Body of pancreas (tissue), 4 donors: Measurements from ENCODE around the gene MYO5C. TPM values are rescaled to one million over a fixed set of nuclear protein-coding genes. Genes with fewer than 3 reads are reported as not detected.

Experiments used
- ATAC-seq: fragments of 150-250 bp; one replicate; pipeline ENCODE4 v1.9.1; 2016
- DNase-seq, 4 donors: peaks; one replicate each; pipeline ENCODE4 v3.0.0-alpha.2; 2019
- H3K27ac ChIP-seq, 4 donors: fragments of 200-600 bp; sonication (generic); 1 replicate in 3 of 4; 2 replicates in 1 of 4; pipeline versions ENCODE4 v1.5.1 to v1.6.1; 2016 to 2019; ENCODE audit warnings: mild to moderate bottlenecking in 1 of 4, mixed read lengths in 1 of 4, moderate library complexity in 1 of 4
- H3K27me3 ChIP-seq, 2 donors: fragments of 200-600 bp; sonication (generic); one replicate each; pipeline ENCODE4 v1.6.0; 2016; ENCODE audit warnings: mild to moderate bottlenecking in 1 of 2
- H3K36me3 ChIP-seq, 2 donors: fragments of 200-600 bp; sonication (generic); replicated peaks in 1 of 2; 2 replicates each; pipeline ENCODE4 v1.5.1; 2016; ENCODE audit warnings: low read depth in 2 of 2; ENCODE audit not compliant: insufficient read depth in 1 of 2
- H3K4me1 ChIP-seq: fragments of 200-600 bp; sonication (generic); one replicate; pipeline ENCODE4 v1.6.0; 2016
- H3K4me3 ChIP-seq, 2 donors: fragments of 200-600 bp; sonication (generic); 1 replicate in 1 of 2; 2 replicates in 1 of 2; pipeline ENCODE4 v1.5.1; 2016 to 2019
- H3K9me3 ChIP-seq, 3 donors: fragments of 200-600 bp; sonication (generic); 1 replicate in 2 of 3; 2 replicates in 1 of 3; pipeline ENCODE4 v1.5.1; 2016
- CTCF ChIP-seq, 7 experiments: fragments of 450-650 bp in 4 of 7; fragments of 200-600 bp in 3 of 7; sonication (generic) in 3 of 7; IDR thresholded peaks; one replicate each; pipeline ENCODE4 v1.5.1; 2016 to 2019; ENCODE audit warnings: antibody characterized with exemption in 7 of 7
- POLR2A ChIP-seq, 3 donors: fragments of 450-650 bp; IDR thresholded peaks; one replicate each; pipeline ENCODE4 v1.6.1; 2016; ENCODE audit warnings: antibody characterized with exemption in 3 of 3, mild to moderate bottlenecking in 2 of 3
- WGBS, 2 donors: methylation state at CpG; one replicate each; pipeline ENCODE4 v1.1.5; 2017; 5-methylcytosine and 5-hydroxymethylcytosine counted together
- intact Hi-C: fragments of 100-400 bp; cut with DNase I; formaldehyde crosslinking; loops from one replicate; pipeline ENCODE4 v1.15.1; 2023
- total RNA-seq, 2 donors: library from RNA; depleted of rRNA; stranded (reverse); fragments of >200 nt; gene quantifications; one replicate each; pipeline ENCODE4 v1.1.0, GENCODE V29; 2016

The MYO5C gene
- total RNA-seq, 2 donors from 2014 or later, result 34.8 to 76.8 TPM

GRCh38 chr15:52334491-52335160 lies 39.0 kb upstream of the MYO5C start:
- TF ChIP-seq POLR2A (IDR thresholded peaks at IDR 0.05) (no peak), CTCF (IDR thresholded peaks at IDR 0.05) (no peak)
- Histone ChIP-seq H3K27ac (no peak overlapping the region), H3K9me3 (no peaks in the 10 kb centered on the region), H3K4me1 (peaks cover 12% of the 10 kb centered on the region), H3K36me3 (no peaks in the 10 kb centered on the region), H3K4me3 (no peak overlapping the region), H3K27me3 (no peaks in the 10 kb centered on the region)
- intact Hi-C loops, result no loop called here
- 73 to 78% methylated on average over 3 of the region's 3 CpGs for WGBS, 2 donors
- DNase-seq, result no peak
- ATAC-seq, result no peak

- H3K27ac ChIP-seq, result no peak overlapping the region
- intact Hi-C loops, result no loop called here
- peak; percentile 26 to 62 (median 43) for DNase-seq
- H3K27me3 ChIP-seq, result no peaks in the 10 kb centered on the region
- WGBS, 2 donors, result 37% methylated on average over 4 to 6 of the region's 6 CpGs
- ATAC-seq, result peak; percentile 75
- H3K4me3 ChIP-seq, result no peak overlapping the region
- peaks cover 28% of the 10 kb centered on the region for H3K4me1 ChIP-seq
- H3K9me3 ChIP-seq, result no peaks in the 10 kb centered on the region
- H3K36me3 ChIP-seq, result no peaks in the 10 kb centered on the region
- TF ChIP-seq POLR2A (IDR thresholded peaks at IDR 0.05) (no peak), CTCF (IDR thresholded peaks at IDR 0.05) (peak in 4 of 7 experiments; percentile 29 to 46 (median 42))
These were observed 36.1 kb upstream of the MYO5C start for GRCh38 chr15:52331490-52332240.

GRCh38 chr15:52329987-52330386 lies 34.4 kb upstream of the MYO5C start:
- ATAC-seq, result no peak
- H3K27ac ChIP-seq, result peak overlapping the region in 2 of 4 donors; percentile 51
- no peaks in the 10 kb centered on the region for H3K36me3 ChIP-seq
- no peak for DNase-seq
- no peaks in the 10 kb centered on the region for H3K9me3 ChIP-seq
- 50 to 64% methylated on average over 1 of the region's 1 CpG for WGBS, 2 donors
- no peak for TF ChIP-seq POLR2A (IDR thresholded peaks at IDR 0.05)
- no peak for TF ChIP-seq CTCF (IDR thresholded peaks at IDR 0.05)
- intact Hi-C loops, result no loop called here
- peaks cover 28% of the 10 kb centered on the region for H3K4me1 ChIP-seq
- no peaks in the 10 kb centered on the region for H3K27me3 ChIP-seq
- no peak overlapping the region for H3K4me3 ChIP-seq

- H3K36me3 ChIP-seq, result no peaks in the 10 kb centered on the region
- H3K27me3 ChIP-seq, result no peaks in the 10 kb centered on the region
- peak; percentile 41 for ATAC-seq
- peak overlapping the region in 2 of 4 donors; percentile 51 for H3K27ac ChIP-seq
- peaks cover 28% of the 10 kb centered on the region for H3K4me1 ChIP-seq
- no peaks in the 10 kb centered on the region for H3K9me3 ChIP-seq
- intact Hi-C loops, result no loop called here
- TF ChIP-seq CTCF (IDR thresholded peaks at IDR 0.05) (peak in 4 of 7 experiments; percentile 25 to 37 (median 35)), POLR2A (IDR thresholded peaks at IDR 0.05) (no peak)
- WGBS, 2 donors, result 7 to 27% methylated on average over 2 of the region's 2 CpGs
- H3K4me3 ChIP-seq, result no peak overlapping the region
- peak in 2 of 4 donors; percentile 16 to 43 for DNase-seq
These were observed 33.5 kb upstream of the MYO5C start for GRCh38 chr15:52329150-52329549.
